GM21528 (cell line): ENCODE data around the gene AIP.
"Not testable (repeated sequence)": the region's sequence is repeated elsewhere in the genome, so short reads cannot be mapped to it uniquely, and the experiment has no call there.

Experiments
- ATAC-seq: cut with Tn5 transposase; IDR thresholded peaks from one replicate; pipeline ENCODE4 v1.9.1; 2021; ENCODE audit warnings: mild to moderate bottlenecking, moderate library complexity; ENCODE audit not compliant: unreplicated experiment, low FRiP score

AIP gene

GRCh38 chr11:67468456-67468758 is 14.4 kb upstream of the AIP start:
- no peak for ATAC-seq

DNA sequence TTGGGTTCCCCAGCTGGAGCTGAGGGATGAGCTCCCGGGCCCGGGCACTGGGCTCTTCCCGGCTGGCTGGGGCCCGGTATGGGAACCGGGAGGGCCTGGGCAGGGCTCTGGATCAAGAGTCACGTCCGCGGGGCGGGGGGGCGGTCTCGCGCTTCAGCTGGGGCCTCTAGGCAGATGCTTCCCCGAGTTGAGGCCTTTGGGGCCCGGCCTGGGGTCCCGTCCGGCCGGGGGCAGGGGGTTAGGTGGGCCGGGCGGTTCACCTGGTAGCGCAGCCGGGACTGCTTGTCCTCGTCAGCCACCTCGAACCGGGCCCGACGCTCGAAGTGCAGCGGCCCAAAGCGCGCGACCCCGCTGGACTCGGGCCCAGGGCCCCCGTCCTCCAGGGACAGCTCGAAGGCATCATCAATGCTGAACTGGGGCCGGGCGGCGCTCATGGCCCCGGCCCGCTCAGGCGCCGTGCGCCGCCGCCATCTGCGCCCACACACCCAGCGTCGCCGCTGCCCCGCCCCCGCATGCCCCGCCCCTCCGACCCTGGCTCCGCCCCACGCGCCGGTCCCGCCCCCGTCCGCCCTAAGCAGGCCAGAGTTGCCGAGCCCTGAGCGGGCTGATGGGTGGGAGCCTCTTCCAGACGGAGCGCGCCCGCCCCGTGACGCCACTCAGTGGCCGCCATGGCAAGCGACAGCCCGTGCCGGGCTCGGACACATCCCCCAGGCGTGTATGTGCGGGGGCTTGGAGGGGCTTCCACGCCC is 13.9 kb upstream of the AIP start, which contains the start of gene TMEM134:
Gene TMEM134 (minus strand): TSS at position 493 of the 749 bp plus-strand sequence. CDS start 59 bp downstream, at position 434.
- no peak for ATAC-seq

DNA sequence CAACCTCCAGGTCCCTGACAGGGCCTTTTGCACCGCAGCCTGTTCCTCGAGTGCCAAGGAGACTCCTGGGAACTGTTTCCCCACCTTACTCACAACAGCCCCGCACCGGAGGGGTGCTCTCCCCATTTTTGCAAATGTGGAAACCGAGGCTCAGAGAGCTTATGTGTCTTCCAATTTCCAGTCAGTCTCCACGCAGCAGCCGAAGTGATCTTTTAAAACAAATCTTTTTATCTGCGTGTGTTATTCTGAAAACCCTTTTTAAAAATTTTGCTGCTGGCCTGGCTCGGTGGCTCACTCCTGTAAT is 13.4 kb upstream of the AIP start:
- no peak for ATAC-seq

GRCh38 chr11:67470337-67471002 is 12.4 kb upstream of the AIP start:
- no peak for ATAC-seq

- no peak for ATAC-seq
These were observed 9.9 kb upstream of the AIP start for GRCh38 chr11:67472882-67473281.

DNA sequence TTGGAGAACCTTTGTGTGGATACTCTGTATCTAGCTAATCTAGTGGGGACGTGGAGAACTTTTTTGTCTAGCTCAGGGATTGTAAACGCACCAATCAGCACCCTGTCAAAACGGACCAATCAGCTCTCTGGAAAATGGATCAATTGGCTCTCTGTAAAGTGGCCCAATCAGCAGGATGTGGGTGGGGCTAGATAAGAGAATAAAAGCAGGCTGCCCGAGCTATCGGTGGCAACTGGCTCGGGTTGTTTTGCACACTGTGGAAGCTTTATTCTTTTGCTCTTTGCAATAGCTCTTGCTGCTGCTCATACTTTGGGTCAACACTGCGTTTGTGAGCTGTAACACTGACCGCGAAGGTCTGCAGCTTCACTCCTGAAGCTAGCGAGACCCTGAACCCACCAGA is 6.1 kb upstream of the AIP start:
- ATAC-seq = not testable (repeated sequence)

GRCh38 chr11:67477344-67478050 is 5.3 kb upstream of the AIP start:
- ATAC-seq = not testable (repeated sequence)

DNA sequence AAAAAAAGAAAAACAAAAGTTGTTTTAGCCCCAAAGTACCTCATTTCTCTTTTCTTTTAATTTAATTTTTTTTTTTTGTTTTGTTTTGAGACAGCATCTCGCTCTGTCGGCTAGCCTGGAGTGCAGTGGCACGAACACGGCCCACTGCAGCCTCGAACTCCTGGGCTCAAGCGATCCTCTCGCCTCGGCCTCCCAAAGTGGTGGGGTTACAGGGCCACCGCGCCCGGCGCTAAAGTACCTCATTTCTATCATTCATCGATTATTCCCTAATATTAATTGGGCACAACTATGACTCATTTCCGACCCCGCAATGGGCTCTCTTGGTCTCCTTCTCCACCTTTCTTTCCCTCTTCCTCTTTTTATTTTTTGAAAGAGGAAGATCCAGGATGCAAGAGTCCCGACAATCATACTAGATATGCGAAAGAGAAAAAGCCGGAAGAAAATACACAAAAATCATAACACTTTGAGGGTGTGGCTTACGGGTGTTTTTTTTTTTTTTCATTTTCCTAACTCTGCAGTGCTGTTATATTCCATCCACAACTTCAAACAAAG is 475 bp upstream of the AIP start:
- peak; percentile 1 for ATAC-seq

- no peak for ATAC-seq
These were observed 1.2 kb downstream of the AIP start for GRCh38 chr11:67483831-67484665.

GRCh38 chr11:67484847-67485311 is 2.1 kb downstream of the AIP start:
- no peak for ATAC-seq

DNA sequence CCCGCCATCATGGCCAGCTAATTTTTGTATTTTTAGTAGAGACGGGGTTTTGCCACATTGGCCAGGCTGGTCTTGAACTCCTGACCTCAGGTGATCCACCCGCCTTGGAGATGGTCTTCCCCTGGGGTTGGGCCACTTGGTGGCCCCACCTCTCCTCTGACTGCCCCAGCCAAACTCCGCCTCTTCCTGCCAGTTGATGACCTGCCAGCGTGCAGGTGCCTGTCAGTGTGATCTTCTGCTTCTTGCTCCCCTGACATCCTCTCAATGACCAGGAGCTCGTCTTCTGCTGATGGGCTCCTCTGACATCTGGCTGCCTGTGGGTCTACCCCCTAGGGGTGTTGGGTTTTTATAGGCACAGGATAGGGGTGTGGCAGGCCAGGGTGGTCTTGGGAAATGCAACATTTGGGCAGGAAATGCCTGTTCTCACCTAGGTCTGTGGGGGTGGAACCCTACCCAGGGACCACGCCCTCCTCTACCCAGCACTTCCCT is 3.1 kb downstream of the AIP start:
- not testable (repeated sequence) for ATAC-seq

GRCh38 chr11:67486481-67487195 is 3.8 kb downstream of the AIP start:
- no peak for ATAC-seq

GRCh38 chr11:67489203-67489884 is 6.5 kb downstream of the AIP start:
- no peak for ATAC-seq

- ATAC-seq = no peak
These were observed 7.3 kb downstream of the AIP start for GRCh38 chr11:67489885-67490726.

DNA sequence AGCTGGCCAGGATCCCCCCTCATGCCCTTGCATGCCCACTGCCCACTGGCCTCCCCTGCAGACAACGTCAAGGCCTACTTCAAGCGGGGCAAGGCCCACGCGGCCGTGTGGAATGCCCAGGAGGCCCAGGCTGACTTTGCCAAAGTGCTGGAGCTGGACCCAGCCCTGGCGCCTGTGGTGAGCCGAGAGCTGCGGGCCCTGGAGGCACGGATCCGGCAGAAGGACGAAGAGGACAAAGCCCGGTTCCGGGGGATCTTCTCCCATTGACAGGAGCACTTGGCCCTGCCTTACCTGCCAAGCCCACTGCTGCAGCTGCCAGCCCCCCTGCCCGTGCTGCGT is 7.9 kb downstream of the AIP start:
- no peak for ATAC-seq

DNA sequence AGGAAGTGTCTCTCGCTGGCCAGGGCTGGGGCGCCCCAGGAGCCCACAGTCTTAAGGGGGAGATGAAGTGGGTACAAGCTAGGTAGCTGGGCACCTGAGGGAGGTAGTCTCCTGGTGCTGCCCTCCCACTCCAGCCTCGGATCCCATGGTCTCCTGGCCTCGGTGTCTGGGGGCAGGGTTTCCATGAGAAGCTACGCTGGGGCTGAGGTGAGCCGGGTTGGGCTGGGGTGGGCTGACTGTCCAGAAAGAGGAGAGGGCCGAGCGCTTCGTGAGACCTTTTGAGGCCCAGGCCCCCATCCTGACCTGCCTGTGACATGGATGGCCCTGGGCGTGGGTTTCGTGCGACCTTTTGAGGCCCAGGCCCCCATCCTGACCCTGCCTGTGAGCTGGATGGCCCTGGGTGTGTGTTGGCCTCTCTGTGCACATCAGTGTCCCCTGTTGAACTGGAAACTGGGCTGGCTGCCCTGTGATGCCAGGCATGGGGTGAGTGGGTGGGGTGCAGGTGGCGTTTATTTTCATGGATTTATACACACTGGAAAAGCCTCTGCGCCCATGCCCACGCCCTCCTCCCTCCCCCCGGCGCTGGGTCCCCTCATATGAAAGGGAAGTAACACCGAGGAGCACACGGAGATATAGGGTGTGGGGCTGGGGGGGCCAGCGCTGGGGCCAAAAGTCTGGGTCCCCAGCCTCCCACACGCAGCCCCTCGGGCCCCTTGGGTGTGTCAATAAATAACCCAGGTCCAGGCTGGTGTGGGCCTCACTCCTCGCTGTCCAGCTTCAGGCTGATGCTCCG is 8.6 kb downstream of the AIP start:
- no peak for ATAC-seq

DNA sequence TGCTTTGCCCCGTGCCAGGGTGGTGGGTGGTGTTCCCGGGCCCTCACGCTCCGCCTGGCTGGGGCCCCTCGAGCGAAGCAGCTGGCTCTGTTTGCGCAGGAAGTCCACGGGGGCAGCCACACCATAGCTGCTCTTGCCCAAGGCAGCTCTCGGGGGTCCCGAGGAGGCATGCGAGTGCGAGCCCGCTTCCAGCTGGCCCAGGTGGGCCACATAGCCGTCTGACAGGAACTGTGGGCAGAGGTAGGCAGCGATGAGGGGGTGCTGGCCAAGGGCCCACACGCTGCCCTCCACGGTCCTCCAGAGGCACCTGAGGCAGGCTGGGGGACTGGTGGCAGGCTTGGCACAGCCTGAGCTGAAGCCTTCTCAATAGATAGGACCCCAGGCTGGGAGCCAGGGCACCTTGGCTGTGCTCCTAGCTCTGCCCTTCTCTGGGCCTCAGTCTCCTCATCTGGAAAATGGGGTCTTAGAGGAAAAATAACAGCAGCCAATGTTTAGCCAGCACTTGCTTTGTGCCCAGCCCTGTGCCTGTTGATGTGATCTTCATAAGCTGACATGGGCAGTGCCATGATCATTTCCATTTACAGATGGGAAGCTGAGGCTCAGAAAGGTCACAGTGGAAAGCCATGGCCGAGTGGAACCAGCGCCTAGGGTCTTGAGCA is 9.4 kb downstream of the AIP start:
- ATAC-seq = no peak
